ENCODE results near the gene VTI1A. TPM values are rescaled to one million over a fixed set of nuclear protein-coding genes. Genes with fewer than 3 reads are reported as not detected.
"Not testable (repeated sequence)": the region's sequence is repeated elsewhere in the genome, so short reads cannot be mapped to it uniquely, and the experiment has no call there.

The VTI1A gene
- total RNA-seq, 1 donor from 2014 or later, result 29.7 TPM

DNA sequence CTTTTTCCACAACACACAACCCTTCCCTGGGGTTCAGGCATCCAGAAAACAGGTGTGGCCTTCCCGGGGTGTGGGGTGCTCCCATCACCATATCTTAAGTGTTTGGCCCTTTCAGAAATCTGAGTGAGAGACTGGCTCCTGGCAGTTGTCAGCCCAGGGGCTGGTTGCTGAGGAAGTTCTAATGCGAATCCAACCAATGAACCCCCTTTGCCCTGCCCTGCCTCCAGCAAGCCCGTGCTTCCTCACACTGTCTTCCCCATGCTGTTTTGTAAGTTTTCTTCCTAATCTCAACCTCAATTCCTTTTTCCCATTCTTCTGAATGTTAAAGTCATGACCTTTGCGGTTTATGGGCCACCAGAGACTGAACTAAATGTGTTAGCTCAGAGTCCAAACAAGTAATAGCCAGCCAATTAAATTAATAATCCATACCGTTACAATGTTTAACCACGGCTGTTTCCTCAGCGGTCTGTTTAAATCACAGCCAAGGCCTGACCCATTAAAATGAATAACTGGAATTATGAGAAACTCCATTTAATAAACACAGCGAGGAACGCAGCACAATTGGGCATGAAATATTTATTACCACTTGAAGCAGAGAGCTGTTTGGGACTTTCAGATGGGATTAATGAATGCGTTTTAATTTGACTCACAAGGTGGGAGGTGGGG lies 412.1 kb downstream of the VTI1A start:
- no peak for DNase-seq
- Histone ChIP-seq H3K36me3 (no peaks in the 10 kb centered on the region), H3K27me3 (no peaks in the 10 kb centered on the region), H3K4me1 (no peaks in the 10 kb centered on the region), H3K4me3 (no peak overlapping the region), H3K9me3 (no peaks in the 10 kb centered on the region), H3K27ac (no peak overlapping the region)
- no peak for TF ChIP-seq CTCF (IDR thresholded peaks at IDR 0.05)
- intact Hi-C loops (cut with DNase I), result no loop called here
- ATAC-seq, result peak; percentile 50

DNA sequence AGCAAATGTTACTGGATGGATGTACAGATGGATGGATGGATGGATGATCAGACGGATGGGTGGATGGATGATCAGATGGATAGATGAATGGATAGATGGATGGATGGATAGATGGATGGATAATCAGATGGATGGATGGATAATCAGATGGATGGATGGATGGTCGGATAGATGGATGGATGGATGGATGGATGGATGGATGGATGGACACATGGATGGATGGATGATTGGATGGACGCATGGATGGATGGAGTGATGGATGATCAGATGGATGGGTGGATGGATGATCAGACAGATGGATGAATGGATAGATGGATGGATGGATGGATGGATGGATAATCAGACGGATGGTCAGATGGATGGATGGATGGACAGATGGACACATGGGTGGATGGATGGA lies 412.8 kb downstream of the VTI1A start:
- ATAC-seq (no peak), DNase-seq (no peak)
- Histone ChIP-seq H3K27me3 (no peaks in the 10 kb centered on the region), H3K9me3 (no peaks in the 10 kb centered on the region), H3K4me1 (no peaks in the 10 kb centered on the region), H3K36me3 (no peaks in the 10 kb centered on the region), H3K27ac (no peak overlapping the region), H3K4me3 (no peak overlapping the region)
- intact Hi-C loops (cut with DNase I), result no loop called here
- TF ChIP-seq CTCF (IDR thresholded peaks at IDR 0.05), result no peak

DNA sequence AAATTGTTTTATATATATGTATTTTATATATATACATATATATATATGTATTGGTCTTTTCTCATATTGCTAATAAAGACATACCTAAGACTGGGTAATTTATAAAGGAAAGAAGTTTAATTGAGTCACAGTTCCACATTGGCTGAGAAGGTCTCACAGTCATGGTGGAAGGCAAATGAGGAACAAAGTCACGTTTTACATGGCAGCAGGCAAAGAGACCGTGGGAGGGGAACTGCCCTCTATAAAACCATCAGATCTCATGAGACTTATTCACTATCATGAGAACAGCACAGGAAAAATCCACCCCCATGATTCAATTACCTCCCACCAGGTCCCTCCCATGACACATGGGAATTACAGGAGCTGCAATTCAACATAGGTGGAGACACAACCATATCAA lies 416.4 kb downstream of the VTI1A start:
- H3K9me3 ChIP-seq; intact Hi-C loops (cut with DNase I); H3K4me3 ChIP-seq; H3K27ac ChIP-seq; H3K27me3 ChIP-seq; H3K4me1 ChIP-seq; H3K36me3 ChIP-seq; DNase-seq: not testable (repeated sequence)
- ATAC-seq, result peak; percentile 47

Small RNA genes lying within 50 kb of the gene (microRNA-seq; reads per million reads assigned to microRNA genes)
- not detected for gene MIR4295 (ENCODE audit: borderline microRNAs expressed)

Other genes starting within 250 kb of the VTI1A start
- not detected for gene TECTB, start 163.8 kb upstream of the VTI1A start, total RNA-seq
- gene ACSL5, start 73.1 kb upstream of the VTI1A start, total RNA-seq, result 79.1 TPM
- gene ZDHHC6, start 301 bp upstream of the VTI1A start, total RNA-seq, result 34.9 TPM

Data from upper lobe of right lung (tissue), 1 donor.